Keratinocyte (primary cell): ENCODE measurements around the gene PDIA6.

ENCODE experiments used
- EZH2 ChIP-seq: IDR thresholded peaks from one replicate; pipeline ENCODE4 v1.6.1; 2012; ENCODE audit warnings: inconsistent platforms, mild to moderate bottlenecking, low read length, moderate library complexity
- TF ChIP-seq, protein P1 (sequence below), 3 experiments: IDR thresholded peaks in 1 of 3; conservative IDR thresholded peaks in 1 of 3; optimal IDR thresholded peaks in 1 of 3; 2 replicates in 2 of 3; 3 replicates in 1 of 3; pipeline versions ENCODE3 to v1.5.1; 2011; ENCODE audit warnings: low read length in 3 of 3, mild to moderate bottlenecking in 3 of 3, moderate library complexity in 2 of 3, control low read depth in 1 of 3, inconsistent platforms in 1 of 3; ENCODE audit not compliant: insufficient read depth in 2 of 3; ENCODE audit errors: extremely low read depth in 1 of 3

DNA sequence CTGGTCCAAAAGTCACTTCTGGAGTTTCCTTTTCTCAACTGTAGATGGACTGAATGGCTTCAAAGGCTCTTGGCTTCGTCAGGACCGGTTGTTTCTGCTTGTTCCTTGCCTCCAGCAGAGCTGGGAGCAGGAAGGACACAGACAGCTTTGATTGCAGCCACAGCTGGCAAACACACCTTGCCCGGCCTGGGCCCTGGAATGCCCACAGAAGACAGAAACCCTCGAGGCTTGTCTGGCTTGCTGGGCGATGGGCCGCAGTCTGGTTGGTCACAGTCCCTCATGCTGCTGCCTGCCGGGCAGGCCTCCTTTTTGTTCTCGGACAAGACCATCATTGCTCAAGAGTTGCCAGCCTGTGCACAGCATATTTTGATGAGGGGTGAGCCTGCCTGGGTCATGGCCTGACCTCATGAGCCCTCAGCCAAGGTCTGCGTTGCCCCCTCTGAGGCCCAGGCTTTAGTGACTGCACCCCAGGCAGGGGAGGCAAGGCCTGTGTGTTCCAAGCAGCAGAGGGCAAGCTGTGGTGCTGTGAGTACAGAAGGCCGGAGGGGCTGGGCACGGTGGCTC lies 53.4 kb downstream of the PDIA6 start:
- TF ChIP-seq, protein P1, sequence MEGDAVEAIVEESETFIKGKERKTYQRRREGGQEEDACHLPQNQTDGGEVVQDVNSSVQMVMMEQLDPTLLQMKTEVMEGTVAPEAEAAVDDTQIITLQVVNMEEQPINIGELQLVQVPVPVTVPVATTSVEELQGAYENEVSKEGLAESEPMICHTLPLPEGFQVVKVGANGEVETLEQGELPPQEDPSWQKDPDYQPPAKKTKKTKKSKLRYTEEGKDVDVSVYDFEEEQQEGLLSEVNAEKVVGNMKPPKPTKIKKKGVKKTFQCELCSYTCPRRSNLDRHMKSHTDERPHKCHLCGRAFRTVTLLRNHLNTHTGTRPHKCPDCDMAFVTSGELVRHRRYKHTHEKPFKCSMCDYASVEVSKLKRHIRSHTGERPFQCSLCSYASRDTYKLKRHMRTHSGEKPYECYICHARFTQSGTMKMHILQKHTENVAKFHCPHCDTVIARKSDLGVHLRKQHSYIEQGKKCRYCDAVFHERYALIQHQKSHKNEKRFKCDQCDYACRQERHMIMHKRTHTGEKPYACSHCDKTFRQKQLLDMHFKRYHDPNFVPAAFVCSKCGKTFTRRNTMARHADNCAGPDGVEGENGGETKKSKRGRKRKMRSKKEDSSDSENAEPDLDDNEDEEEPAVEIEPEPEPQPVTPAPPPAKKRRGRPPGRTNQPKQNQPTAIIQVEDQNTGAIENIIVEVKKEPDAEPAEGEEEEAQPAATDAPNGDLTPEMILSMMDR (optimal IDR thresholded peaks at IDR 0.05 in 1 of 3, IDR thresholded peaks at IDR 0.05 in 1 of 3, conservative IDR thresholded peaks at IDR 0.05 in 1 of 3; ENCODE audit: extremely low read depth in 1 of 3, insufficient read depth in 2 of 3, low read length in 3 of 3), result no peak
- TF ChIP-seq EZH2, result no peak
